NB4 (cell line): ENCODE measurements around the gene TTC13.

ENCODE experiments used
- DNase-seq: peaks from one replicate; pipeline ENCODE4 v3.0.0; 2010; ENCODE audit warnings: low read depth
- H3K4me3 ChIP-seq: one replicate; pipeline ENCODE4 v1.5.1; 2011; ENCODE audit warnings: mild to moderate bottlenecking, low read depth, low read length, moderate library complexity
- MYC ChIP-seq: IDR thresholded peaks from 2 replicates; pipeline ENCODE4 v1.6.1; 2011; ENCODE audit warnings: low read depth, low read length
- POLR2A ChIP-seq: IDR thresholded peaks from 2 replicates; pipeline ENCODE4 v1.6.1; 2011; ENCODE audit warnings: mild to moderate bottlenecking; ENCODE audit not compliant: insufficient read length; ENCODE audit errors: extremely low read depth
- TF ChIP-seq, protein P1 (sequence below): IDR thresholded peaks from 2 replicates; pipeline ENCODE4 v1.6.1; 2011; ENCODE audit warnings: low read depth, low read length
- TF ChIP-seq, protein P2 (sequence below): IDR thresholded peaks from one replicate; pipeline ENCODE4 v1.5.1; 2012; ENCODE audit warnings: low read depth, low read length

Gene TTC13

DNA sequence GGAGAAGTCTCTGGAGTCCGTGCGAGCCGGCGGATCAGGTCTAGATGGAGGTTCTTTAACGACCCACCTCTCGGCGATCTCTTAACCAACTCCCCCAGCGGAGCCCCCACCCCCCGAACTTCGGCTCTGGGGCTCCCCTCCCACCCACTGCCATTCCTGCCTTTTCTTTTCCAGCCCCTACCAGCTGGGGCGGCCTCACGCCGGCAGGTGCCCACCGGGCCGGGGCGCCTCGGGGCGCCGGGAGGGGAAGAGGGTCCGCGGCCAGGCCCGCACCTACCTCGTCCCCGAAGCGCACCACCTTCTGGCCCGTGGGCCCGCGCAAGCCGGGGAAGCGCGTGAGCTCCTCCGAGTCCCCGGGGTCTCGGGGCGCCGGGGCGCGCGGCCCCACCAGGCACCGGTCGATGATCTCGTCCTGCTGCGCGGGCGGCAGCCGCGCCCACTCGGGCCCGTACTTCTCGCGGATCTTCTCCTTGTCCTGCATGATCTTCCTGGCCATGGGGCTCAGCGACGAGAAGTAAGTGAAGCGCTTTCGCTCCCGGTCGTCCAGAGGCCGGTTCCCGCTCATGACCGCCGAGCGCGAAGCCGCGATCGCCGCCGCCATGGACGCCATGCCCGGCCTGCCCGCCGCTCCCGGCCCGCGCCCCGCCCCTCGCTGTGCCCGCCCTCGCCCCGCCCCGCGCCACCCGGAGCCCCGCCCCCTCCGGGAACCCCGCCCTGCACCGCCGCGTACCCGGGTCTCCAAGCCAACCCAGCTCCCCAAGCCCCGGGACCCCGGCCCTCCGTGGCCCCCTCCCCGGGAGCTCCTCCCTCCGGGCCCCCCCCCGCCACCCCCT lies 110.5 kb downstream of the TTC13 start, which contains the start of gene C1orf198:
TSS of gene C1orf198 (minus strand) at position 619 of the 833 bp plus-strand sequence. CDS start at position 610, 9 bp downstream.
- TF ChIP-seq POLR2A = peak; percentile 45
- TF ChIP-seq, protein P1, sequence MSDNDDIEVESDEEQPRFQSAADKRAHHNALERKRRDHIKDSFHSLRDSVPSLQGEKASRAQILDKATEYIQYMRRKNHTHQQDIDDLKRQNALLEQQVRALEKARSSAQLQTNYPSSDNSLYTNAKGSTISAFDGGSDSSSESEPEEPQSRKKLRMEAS = no peak
- H3K4me3 ChIP-seq = peak within 1 kb of the TSS; percentile 70
- peak; percentile 61 for DNase-seq

DNA sequence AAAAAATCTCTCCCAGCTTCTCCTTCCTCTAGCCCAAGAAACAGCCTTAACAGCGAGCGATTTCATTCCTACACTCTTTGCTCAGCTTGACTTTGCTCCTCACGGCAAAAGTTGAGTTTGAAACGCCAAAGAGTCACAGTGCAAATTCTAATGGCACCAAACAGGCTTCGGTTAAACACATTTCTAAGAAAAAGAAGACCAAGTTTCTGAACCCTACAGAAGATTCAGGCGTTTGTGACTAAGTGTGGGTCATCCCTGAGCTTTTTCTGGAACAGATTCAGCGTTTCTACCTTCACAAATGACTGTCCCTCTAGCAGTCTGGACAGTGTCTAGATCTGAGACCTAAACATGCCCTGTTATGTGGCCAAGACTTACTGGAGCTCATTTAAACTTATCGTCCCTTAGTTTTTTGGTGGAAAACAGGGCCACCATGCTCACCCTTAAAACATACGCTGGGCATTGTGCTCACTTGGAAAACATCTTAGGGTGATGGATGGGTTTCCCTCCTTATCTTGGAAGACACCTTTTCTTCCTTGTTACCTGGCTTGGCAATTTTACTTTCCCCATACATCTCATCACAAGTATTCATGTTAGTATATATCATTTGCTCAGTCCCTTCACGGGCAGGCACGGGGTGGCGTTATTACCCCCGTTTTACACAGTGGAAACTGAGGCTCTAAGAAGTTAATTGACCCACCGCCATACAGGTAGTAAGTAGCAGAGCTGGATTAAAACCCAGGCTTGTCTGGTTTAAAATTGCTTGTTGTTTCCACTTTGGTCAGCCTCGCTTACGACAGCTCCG lies 111.4 kb downstream of the TTC13 start:
- peak overlapping the region; percentile 70 for H3K4me3 ChIP-seq
- no peak for DNase-seq
- no peak for TF ChIP-seq POLR2A
- TF ChIP-seq, protein P2, sequence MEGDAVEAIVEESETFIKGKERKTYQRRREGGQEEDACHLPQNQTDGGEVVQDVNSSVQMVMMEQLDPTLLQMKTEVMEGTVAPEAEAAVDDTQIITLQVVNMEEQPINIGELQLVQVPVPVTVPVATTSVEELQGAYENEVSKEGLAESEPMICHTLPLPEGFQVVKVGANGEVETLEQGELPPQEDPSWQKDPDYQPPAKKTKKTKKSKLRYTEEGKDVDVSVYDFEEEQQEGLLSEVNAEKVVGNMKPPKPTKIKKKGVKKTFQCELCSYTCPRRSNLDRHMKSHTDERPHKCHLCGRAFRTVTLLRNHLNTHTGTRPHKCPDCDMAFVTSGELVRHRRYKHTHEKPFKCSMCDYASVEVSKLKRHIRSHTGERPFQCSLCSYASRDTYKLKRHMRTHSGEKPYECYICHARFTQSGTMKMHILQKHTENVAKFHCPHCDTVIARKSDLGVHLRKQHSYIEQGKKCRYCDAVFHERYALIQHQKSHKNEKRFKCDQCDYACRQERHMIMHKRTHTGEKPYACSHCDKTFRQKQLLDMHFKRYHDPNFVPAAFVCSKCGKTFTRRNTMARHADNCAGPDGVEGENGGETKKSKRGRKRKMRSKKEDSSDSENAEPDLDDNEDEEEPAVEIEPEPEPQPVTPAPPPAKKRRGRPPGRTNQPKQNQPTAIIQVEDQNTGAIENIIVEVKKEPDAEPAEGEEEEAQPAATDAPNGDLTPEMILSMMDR = no peak
- TF ChIP-seq, protein P1 = no peak

DNA sequence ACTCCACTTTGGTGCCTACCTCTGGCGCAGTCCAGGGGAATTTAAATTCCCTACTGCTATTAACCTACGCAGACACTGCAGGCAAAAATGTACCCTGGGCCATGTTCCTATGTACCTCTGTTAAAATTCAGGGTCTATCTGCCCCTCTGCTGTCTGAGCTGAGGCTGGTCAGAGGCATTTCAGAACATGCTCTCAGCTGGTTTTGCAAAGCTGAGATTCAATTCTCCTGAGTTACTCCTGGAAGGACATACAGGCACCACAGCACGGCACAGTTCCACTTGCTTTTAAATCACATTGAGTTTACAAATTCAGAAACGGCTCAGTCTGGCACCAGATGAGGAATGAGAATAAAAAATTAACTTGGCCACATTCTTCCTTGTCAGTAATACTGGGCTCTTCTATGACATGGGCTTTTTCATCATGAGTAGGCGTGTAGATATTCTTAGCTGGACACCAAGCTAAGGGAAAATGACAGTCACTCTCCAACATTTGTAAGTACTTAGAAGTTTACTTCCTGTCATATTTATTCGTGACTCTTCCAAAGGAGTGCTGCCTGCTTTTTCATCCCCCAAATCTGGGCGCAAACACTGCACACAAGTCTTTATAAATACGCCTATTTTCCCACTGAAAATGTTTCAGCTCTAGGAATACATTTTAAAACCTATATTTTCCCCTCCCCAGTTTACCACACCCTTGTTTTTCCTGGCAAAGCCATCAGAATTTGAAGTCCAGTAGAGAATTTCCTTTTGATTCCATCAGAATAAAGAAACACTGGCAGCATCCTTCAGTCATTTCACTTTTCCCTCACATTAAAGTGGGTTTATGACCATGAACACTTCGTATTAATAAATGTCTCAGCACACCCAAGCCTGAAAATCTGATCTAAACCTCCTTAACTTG lies 112.2 kb downstream of the TTC13 start:
- DNase-seq = no peak
- H3K4me3 ChIP-seq = no peak overlapping the region
- TF ChIP-seq, protein P1 = no peak
- TF ChIP-seq MYC (no peak), POLR2A (no peak)
- TF ChIP-seq, protein P2 = no peak

DNA sequence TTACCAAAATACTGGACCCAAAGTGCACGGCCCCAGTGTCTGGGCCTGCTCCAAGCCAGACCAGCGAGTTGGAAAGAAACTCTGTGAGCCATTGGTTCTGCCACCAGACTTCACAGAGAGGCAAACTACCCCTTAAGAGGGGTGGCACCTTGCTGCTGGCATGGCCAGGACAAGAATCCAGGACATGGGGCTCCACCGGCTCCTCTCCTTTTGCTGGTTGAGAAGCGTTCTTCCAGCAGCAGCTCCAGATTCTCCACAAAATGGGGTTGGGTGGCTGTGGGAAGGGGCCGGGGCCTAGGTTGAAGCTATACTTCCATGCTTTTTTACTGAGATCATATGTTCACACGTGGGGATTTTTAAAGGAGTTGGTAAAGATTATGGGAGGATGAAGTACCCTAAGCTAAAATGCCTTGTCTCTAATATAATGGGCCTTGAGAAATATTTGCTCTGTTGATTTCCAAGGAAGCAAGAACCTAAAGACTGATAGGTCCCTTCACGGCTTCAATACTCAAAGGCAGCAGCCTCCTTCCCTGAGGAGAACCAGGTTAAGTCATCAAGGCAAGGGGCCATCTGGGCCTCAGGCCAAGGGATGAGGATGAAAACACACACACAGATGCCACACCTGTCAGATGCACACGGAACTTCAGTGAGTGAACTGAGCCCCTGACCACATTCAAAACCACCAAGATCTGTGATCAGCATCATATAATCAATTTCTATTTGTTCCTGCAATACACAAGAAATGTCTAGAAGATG lies 113.4 kb downstream of the TTC13 start:
- TF ChIP-seq, protein P1 = no peak
- TF ChIP-seq, protein P2 = no peak
- no peak for TF ChIP-seq POLR2A
- TF ChIP-seq MYC = no peak
- no peak overlapping the region for H3K4me3 ChIP-seq
- DNase-seq = no peak

DNA sequence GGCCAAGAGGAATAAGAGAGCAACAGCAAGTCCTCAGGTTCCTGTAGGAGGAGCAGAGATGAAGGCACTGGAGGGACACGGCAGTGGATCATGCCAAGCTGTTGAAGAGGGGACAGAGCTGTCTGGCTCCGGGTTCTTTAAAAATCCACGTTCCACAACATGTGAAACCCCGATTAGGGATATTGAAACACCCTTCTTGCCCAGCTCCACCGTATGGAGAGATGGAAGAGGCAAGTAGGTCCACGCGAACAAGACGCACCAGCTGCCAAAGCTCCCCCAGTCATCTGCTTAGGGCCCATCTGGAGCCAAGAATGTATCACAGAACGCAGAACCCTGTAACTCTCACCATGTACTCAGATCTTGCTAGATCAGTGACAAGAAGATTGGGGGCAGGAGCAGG lies 114.2 kb downstream of the TTC13 start:
- TF ChIP-seq, protein P1 = no peak
- TF ChIP-seq, protein P2 = no peak
- TF ChIP-seq MYC (no peak), POLR2A (no peak)
- DNase-seq = no peak
- no peak overlapping the region for H3K4me3 ChIP-seq
